CD4-positive, alpha-beta T cell treated with Interleukin-2 at 100 ng/mL for 4 hours (primary cell): ENCODE data around the gene ADAM12.

Experiments used
- DNase-seq: peaks from one replicate; pipeline ENCODE4 v3.0.0-alpha.2; 2020; ENCODE audit warnings: low spot score

The ADAM12 gene

DNA sequence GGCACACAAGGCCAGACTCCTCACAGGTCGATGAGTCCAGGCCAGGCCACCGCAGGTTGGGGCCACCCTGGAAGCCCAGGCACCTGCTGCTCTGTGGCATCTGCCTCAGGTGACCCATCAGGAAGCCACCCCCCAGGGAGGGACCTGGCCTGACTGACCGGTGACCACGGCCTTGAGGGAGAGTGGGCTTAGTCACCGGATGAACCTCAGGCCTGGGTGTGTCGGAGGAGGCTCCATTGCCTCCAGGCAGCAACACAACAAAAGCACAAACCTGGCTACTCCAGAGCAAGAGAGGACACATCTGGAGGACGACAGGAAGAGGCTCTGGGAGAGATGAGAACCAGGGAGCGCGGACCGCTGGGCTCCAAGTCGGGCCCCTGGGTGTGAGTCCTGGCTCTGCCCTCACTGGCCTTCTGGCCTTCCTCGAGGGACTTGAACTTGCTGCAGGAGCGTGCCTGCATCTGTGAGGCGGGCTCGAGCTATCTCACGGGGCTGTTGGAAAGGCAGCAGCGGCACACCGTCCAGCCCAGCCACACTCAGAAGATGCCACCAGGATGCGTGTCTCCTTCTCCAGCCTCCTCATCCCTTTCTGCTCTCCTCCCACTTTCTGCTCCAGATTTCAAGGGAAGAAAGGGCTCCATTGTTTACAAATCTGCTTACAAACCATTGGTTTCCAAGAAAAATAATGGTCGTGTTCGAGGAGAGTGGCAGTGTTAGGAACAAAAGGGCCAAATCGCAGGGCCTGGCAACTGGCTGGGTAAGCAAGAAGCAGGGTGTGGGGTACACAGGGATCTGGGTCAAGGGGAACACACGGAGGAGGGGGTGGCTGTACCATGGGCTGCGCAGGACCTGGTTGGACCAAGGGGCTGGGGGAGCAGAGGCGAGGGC, 152.9 kb downstream of the ADAM12 start:
- DNase-seq, result no peak

GRCh38 chr10:126234630-126235029, 153.6 kb downstream of the ADAM12 start:
- DNase-seq, result no peak

GRCh38 chr10:126233182-126234148, 154.8 kb downstream of the ADAM12 start:
- DNase-seq, result no peak

- no peak for DNase-seq
Measured at GRCh38 chr10:126230587-126230986, 157.7 kb downstream of the ADAM12 start.

GRCh38 chr10:126229686-126230085, 158.6 kb downstream of the ADAM12 start:
- no peak for DNase-seq

DNA sequence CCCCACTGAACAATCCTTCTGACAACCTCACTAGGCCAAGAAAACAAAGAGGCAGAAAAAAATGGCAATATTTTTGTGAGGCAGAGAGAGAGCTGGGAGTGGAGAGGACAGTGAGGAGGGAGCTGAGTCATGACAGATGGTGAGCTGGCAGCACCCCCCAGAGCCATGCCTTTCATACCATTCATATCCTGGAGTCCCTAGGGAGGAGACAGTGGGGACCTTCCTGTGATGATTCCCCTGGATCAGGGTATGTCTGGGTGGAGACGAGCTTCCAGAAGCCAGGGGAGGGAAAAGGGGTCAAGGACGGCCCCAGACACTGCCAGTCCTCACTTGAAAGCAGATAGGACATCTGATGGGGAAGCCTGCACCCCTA, 160.5 kb downstream of the ADAM12 start:
- no peak for DNase-seq

GRCh38 chr10:126226988-126227761, 161.1 kb downstream of the ADAM12 start:
- DNase-seq, result no peak

GRCh38 chr10:126226205-126226604, 162.1 kb downstream of the ADAM12 start:
- DNase-seq, result no peak

- DNase-seq, result no peak
Measured at GRCh38 chr10:126225672-126226008, 162.6 kb downstream of the ADAM12 start.

- no peak for DNase-seq
Measured at GRCh38 chr10:126224967-126225671, 163.2 kb downstream of the ADAM12 start.

DNA sequence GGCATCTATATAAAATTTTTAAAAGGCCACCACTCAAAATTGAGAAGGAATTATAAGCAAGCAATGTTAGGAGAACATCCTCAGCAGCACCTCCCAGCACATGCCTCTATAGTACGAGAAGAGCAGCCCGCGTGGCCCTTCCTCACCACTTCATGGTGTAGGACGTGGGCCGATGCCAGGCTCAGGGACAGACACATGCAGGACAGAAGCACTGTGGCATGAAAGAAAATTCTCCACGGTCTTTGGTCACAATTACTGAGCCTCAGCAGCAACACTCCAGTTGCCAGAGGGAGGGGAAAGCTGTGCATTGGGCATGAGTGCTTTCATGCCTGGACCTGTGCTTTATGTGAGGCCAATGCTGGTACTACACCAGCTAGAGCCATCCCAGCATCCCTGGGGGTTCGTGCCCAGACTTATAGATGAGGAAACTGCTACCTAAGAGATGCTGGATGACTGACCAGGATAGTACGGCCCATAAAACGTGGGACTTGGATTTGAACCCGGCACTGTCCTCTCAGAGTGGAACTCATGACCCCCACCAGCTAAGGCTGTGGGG, 164.7 kb downstream of the ADAM12 start:
- DNase-seq, result no peak

DNA sequence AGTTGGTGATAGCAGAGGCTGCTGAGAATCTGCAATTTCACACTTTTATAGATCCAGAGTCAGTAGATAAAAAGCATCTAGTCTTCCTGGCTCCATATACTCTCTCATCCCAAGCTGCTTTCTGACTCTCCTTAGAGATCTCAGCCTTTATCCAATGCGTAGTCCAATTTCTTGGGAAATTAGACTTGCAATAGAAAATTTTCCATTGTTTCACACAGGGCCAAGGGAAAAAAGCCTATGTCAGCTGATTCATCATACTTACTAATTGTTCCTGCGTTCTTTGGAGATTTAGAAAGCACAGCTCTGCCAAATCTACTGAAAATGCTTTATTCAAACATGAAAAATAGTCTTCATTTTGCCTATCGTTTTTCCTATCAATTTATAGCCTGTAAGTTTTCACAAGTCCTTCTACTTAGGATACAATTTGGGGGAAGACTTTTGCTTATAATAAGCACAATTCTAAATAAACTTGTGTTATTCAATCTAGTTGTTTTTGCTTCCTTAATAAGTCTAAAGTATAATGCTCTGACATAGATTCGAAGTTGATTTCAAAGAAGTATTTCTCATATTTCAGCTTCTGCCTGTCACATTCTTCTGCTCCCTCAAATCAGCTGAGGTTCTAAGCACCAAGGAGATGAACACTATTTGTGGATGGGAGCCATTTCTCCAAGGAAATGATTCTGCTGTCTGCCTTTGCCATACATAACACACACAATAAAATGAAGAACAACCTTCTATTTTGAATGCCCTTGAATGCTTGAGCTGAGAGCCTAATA, 165.4 kb downstream of the ADAM12 start:
- DNase-seq, result no peak

- DNase-seq, result no peak
Measured at GRCh38 chr10:126221874-126222273, 166.4 kb downstream of the ADAM12 start.

DNA sequence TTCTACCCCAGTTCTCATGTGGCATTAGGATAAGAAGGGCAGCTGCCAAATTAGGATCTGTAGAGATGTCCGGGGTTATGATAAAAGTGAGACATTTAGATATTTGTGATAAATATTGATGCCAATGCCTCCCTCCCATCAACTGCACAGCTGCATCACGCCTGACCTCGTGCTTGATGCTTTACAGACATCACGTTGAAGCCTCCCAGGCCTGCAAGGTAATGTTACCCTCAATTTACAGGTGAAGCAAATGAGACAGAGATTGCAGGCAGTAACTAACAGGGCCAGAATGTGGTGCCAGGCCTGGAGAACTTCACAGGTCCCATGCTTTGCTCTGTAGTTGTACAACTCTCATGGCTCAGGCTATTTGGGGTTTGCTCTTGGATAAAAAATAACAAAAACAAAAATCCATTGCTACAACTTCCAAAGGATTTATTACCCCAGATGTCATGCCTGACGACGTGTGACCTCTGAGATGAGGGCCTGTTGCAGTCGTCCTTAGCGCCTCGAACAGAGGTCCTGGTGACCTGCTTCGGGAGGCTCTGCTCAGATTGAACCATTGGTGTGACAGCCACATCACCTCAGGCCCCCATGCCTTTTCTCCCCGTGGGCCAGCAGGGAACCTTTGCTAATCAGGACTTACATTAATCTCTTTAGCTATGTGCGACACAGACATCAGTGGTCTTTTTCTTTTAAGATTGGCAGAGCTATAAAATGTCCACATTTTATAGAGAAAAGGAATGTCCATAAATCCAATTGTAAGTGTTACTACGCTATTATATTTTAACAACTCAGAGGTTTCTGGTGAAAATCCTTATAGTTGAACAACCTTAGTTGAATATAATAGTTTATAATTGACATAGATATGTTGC, 169.3 kb downstream of the ADAM12 start:
- no peak for DNase-seq

DNA sequence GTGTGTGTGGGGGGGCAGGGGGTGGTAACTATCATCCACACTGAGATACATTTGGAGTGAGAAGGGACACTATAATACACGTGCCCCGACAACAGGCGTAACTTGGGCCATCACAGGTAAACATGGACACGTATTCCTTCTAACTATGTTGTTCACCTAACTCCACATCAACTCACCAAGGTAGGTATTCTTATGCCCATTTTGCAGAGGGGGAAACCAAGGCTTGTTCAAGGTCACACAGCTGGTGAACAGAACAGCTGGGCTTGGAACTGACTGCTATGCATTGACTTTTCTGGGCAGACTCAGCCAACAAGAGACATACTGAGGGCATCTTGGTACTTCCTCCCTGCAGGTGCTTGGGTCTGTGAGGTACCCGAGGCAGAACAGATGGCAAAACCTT, 170.1 kb downstream of the ADAM12 start:
- DNase-seq, result no peak

GRCh38 chr10:126216632-126216961, 171.7 kb downstream of the ADAM12 start:
- DNase-seq, result no peak

GRCh38 chr10:126215746-126216631, 172.3 kb downstream of the ADAM12 start:
- no peak for DNase-seq

- DNase-seq, result no peak
Measured at GRCh38 chr10:126214679-126215078, 173.6 kb downstream of the ADAM12 start.

DNA sequence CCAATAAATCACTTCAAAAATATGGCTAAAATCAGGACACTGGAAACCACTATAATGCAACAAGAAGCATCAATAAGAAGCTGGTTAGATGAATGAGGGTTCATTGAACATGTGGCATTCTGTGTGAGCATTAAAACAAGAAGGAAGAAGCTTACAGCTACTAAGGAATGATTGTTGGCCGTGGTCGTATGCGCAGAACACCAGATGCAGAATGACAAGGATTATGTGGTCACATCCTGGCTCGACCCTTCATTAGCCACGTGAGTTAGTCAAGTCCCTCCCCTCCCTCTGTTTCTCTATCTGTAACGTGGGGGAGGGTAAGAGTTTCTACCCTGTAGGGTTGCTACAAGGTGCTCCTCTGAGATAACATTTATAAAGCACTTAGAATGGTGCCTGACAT, 174.3 kb downstream of the ADAM12 start:
- DNase-seq, result no peak
